Fibroblast of skin of scalp (primary cell): ENCODE data around the gene MAP1LC3B. TPM values are rescaled to one million over a fixed set of nuclear protein-coding genes. Genes with fewer than 3 reads are reported as not detected.

Source experiments
- DNase-seq: peaks from one replicate; pipeline ENCODE4 v3.0.0-alpha.2; 2013
- polyA plus RNA-seq, 2 experiments: library from polyadenylated mRNA; unstranded; fragments of 120-200 nt; gene quantifications; one replicate each; pipeline ENCODE4 v1.2.1, GENCODE V29; 2013; ENCODE audit not compliant: insufficient read length in 2 of 2

MAP1LC3B gene
- 99.3 TPM for polyA plus RNA-seq (2013, experiment 1 of 2; ENCODE audit: insufficient read length)
- 103 TPM for polyA plus RNA-seq (2013, experiment 2 of 2; ENCODE audit: insufficient read length)

- peak; percentile 97 for DNase-seq
Measured at GRCh38 chr16:87391950-87392820, at the start of gene MAP1LC3B. TSS of gene MAP1LC3B (plus strand) at chr16:87392336. CDS start at chr16:87392428, 92 bp downstream.

- DNase-seq, result no peak
Measured at GRCh38 chr16:87342504-87342903, 49.6 kb upstream of the MAP1LC3B start.

GRCh38 chr16:87342978-87343752 lies 49.0 kb upstream of the MAP1LC3B start:
- DNase-seq, result no peak

- no peak for DNase-seq
Measured at GRCh38 chr16:87343753-87344050, 48.4 kb upstream of the MAP1LC3B start.

- DNase-seq, result peak; percentile 29
Measured at GRCh38 chr16:87344165-87344930, 47.8 kb upstream of the MAP1LC3B start.

- DNase-seq, result peak; percentile 37
Measured at GRCh38 chr16:87344931-87345631, 47.1 kb upstream of the MAP1LC3B start.

- no peak for DNase-seq
Measured at GRCh38 chr16:87345726-87346424, 46.3 kb upstream of the MAP1LC3B start.

- DNase-seq, result no peak
Measured at GRCh38 chr16:87346517-87347060, 45.5 kb upstream of the MAP1LC3B start.

GRCh38 chr16:87347932-87348615 lies 44.1 kb upstream of the MAP1LC3B start:
- DNase-seq, result no peak

- no peak for DNase-seq
Measured at GRCh38 chr16:87348616-87349157, 43.4 kb upstream of the MAP1LC3B start.

- DNase-seq, result no peak
Measured at GRCh38 chr16:87350031-87350430, 42.1 kb upstream of the MAP1LC3B start.

GRCh38 chr16:87350681-87351319 lies 41.3 kb upstream of the MAP1LC3B start:
- DNase-seq, result peak; percentile 18

- DNase-seq, result no peak
Measured at GRCh38 chr16:87351320-87351698, 40.8 kb upstream of the MAP1LC3B start.

- DNase-seq, result no peak
Measured at GRCh38 chr16:87352818-87353217, 39.3 kb upstream of the MAP1LC3B start.

GRCh38 chr16:87353613-87354012 lies 38.5 kb upstream of the MAP1LC3B start:
- no peak for DNase-seq

- DNase-seq, result no peak
Measured at GRCh38 chr16:87356491-87356853, 35.7 kb upstream of the MAP1LC3B start.

GRCh38 chr16:87358250-87358649 lies 33.9 kb upstream of the MAP1LC3B start:
- no peak for DNase-seq

GRCh38 chr16:87358696-87359095 lies 33.4 kb upstream of the MAP1LC3B start:
- DNase-seq, result no peak

GRCh38 chr16:87359121-87359520 lies 33.0 kb upstream of the MAP1LC3B start:
- DNase-seq, result no peak
